ENCODE results near the gene OLIG1. TPM values are rescaled to one million over a fixed set of nuclear protein-coding genes. Genes with fewer than 3 reads are reported as not detected.

Gene OLIG1
- total RNA-seq = not detected in 2 replicates
- not detected for polyA plus RNA-seq (2012)

DNA sequence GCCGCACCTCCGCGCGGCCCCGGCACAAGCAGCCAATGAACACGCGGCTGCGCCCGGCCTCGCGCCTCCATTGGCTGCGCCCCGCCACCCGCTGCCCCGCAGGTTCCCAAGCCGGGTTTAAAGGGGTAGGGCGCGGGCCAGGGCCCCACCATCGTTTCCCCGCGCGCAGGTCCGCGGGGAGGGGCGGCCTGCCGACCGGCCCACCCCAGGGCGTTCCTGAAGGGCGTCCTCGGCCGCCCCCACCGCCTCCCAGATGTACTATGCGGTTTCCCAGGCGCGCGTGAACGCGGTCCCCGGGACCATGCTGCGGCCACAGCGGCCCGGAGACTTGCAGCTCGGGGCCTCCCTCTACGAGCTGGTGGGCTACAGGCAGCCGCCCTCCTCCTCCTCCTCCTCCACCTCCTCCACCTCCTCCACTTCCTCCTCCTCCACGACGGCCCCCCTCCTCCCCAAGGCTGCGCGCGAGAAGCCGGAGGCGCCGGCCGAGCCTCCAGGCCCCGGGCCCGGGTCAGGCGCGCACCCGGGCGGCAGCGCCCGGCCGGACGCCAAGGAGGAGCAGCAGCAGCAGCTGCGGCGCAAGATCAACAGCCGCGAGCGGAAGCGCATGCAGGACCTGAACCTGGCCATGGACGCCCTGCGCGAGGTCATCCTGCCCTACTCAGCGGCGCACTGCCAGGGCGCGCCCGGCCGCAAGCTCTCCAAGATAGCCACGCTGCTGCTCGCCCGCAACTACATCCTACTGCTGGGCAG is at the start of gene OLIG1:
TSS of gene OLIG1 (plus strand) at position 148 of the 750 bp plus-strand sequence. CDS start at position 254, 106 bp downstream.
- peak; percentile 57 for DNase-seq (ENCODE audit: low read depth)

DNA sequence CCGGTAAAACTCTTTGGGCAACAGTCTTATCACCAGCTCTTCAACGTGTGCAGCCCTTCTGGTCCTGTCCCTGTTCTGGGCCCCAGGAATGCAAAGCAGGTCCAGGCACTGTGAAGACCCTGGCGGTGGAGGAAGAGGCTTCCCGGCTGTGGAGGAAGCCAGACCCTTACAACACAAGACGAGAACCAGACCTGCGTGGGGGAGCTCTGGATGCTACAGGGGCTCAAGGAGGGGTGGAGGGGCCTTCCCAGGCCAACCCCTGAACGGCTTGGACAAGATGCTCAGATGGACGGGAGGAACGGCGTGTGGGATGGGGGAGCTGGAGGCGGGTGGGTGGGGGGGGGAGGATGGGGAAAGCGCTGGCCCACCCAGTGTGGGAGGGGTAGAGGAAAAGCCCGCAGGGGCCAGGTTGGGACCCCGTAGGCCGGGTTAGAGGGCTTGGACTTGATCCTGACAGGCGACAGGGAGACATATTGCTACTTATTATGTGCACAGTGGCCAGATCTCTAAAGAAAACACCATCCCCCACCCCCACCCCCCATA is 49.3 kb upstream of the OLIG1 start:
- no peak for DNase-seq (ENCODE audit: low read depth)

- DNase-seq (ENCODE audit: low read depth) = no peak
These were observed 48.8 kb upstream of the OLIG1 start for GRCh38 chr21:33021150-33021549.

DNA sequence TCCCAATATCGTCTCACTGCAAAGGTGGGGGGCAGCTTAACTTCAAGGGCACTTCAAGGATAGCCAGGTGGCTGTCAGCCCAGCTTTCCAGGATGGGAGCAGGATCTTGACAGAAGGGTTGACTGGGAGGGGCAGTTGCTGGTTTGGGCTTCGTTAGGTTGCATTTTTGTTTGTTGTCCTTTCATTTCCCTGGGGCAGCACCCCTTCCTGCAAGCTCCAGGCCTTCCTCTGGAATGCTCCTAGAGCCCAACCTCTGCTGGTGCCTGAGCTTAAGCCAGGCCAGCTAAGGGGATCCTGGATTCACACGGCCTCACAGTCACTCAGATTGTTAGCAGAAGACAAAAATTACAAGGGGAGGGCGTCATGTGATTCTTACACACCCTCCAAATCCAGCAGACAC is 48.3 kb upstream of the OLIG1 start:
- DNase-seq (ENCODE audit: low read depth) = no peak

- DNase-seq (ENCODE audit: low read depth) = no peak
These were observed 47.5 kb upstream of the OLIG1 start for GRCh38 chr21:33022489-33022827.

DNA sequence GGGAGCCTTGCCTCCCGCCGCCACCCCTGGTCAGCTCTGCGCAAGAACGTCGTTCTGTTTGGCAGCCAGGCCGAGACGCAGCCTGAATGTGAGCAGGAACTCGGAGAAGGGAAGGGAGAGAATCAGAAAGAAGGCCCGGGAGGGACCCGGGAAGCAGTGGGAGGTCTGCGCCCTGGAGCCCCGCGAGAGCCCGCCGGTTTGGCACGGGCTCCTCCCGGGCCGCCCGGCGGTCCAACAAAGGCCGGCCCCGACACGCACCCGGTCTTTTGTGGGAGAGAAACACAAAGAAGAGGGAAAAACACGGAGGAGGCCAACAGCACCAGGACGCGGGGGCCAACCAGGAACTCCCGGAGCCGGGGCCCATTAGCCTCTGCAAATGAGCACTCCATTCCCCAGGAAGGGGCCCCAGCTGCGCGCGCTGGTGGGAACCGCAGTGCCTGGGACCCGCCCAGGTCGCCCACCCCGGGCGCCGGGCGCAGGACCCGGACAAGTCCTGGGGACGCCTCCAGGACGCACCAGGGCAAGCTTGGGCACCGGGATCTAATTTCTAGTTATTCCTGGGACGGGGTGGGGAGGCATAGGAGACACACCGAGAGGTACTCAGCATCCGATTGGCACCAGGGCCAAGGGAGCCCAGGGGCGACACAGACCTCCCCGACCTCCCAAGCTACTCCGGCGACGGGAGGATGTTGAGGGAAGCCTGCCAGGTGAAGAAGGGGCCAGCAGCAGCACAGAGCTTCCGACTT is 46.9 kb upstream of the OLIG1 start:
- no peak for DNase-seq (ENCODE audit: low read depth)

DNA sequence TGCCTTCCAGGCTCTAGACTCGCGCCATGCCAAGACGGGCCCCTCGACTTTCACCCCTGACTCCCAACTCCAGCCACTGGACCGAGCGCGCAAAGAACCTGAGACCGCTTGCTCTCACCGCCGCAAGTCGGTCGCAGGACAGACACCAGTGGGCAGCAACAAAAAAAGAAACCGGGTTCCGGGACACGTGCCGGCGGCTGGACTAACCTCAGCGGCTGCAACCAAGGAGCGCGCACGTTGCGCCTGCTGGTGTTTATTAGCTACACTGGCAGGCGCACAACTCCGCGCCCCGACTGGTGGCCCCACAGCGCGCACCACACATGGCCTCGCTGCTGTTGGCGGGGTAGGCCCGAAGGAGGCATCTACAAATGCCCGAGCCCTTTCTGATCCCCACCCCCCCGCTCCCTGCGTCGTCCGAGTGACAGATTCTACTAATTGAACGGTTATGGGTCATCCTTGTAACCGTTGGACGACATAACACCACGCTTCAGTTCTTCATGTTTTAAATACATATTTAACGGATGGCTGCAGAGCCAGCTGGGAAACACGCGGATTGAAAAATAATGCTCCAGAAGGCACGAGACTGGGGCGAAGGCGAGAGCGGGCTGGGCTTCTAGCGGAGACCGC is 46.3 kb upstream of the OLIG1 start:
- DNase-seq (ENCODE audit: low read depth) = peak; percentile 22

- no peak for DNase-seq (ENCODE audit: low read depth)
These were observed 45.5 kb upstream of the OLIG1 start for GRCh38 chr21:33024201-33025103.

DNA sequence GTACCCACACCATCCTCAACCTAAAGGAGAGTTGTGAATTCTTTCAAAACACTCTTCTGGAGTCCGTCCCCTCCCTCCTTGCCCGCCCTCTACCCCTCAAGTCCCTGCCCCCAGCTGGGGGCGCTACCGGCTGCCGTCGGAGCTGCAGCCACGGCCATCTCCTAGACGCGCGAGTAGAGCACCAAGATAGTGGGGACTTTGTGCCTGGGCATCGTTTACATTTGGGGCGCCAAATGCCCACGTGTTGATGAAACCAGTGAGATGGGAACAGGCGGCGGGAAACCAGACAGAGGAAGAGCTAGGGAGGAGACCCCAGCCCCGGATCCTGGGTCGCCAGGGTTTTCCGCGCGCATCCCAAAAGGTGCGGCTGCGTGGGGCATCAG is 44.8 kb upstream of the OLIG1 start:
- DNase-seq (ENCODE audit: low read depth) = no peak

GRCh38 chr21:33025489-33026442 is 44.2 kb upstream of the OLIG1 start, which contains the start of gene OLIG2:
Gene OLIG2, plus strand, starts transcription at chr21:33025935. Its CDS starts 928 bp downstream, at chr21:33026863.
- no peak for DNase-seq (ENCODE audit: low read depth)

- DNase-seq (ENCODE audit: low read depth) = no peak
These were observed 43.5 kb upstream of the OLIG1 start for GRCh38 chr21:33026443-33026858.

DNA sequence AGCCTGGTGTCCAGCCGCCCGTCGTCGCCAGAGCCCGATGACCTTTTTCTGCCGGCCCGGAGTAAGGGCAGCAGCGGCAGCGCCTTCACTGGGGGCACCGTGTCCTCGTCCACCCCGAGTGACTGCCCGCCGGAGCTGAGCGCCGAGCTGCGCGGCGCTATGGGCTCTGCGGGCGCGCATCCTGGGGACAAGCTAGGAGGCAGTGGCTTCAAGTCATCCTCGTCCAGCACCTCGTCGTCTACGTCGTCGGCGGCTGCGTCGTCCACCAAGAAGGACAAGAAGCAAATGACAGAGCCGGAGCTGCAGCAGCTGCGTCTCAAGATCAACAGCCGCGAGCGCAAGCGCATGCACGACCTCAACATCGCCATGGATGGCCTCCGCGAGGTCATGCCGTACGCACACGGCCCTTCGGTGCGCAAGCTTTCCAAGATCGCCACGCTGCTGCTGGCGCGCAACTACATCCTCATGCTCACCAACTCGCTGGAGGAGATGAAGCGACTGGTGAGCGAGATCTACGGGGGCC is 43.0 kb upstream of the OLIG1 start:
- no peak for DNase-seq (ENCODE audit: low read depth)

DNA sequence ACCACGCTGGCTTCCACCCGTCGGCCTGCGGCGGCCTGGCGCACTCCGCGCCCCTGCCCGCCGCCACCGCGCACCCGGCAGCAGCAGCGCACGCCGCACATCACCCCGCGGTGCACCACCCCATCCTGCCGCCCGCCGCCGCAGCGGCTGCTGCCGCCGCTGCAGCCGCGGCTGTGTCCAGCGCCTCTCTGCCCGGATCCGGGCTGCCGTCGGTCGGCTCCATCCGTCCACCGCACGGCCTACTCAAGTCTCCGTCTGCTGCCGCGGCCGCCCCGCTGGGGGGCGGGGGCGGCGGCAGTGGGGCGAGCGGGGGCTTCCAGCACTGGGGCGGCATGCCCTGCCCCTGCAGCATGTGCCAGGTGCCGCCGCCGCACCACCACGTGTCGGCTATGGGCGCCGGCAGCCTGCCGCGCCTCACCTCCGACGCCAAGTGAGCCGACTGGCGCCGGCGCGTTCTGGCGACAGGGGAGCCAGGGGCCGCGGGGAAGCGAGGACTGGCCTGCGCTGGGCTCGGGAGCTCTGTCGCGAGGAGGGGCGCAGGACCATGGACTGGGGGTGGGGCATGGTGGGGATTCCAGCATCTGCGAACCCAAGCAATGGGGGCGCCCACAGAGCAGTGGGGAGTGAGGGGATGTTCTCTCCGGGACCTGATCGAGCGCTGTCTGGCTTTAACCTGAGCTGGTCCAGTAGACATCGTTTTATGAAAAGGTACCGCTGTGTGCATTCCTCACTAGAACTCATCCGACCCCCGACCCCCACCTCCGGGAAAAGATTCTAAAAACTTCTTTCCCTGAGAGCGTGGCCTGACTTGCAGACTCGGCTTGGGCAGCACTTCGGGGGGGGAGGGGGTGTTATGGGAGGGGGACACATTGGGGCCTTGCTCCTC is 42.3 kb upstream of the OLIG1 start:
- DNase-seq (ENCODE audit: low read depth) = no peak

- DNase-seq (ENCODE audit: low read depth) = no peak
These were observed 41.7 kb upstream of the OLIG1 start for GRCh38 chr21:33028287-33028670.

- no peak for DNase-seq (ENCODE audit: low read depth)
These were observed 41.1 kb upstream of the OLIG1 start for GRCh38 chr21:33028773-33029384.

GRCh38 chr21:33029385-33029921 is 40.5 kb upstream of the OLIG1 start:
- DNase-seq (ENCODE audit: low read depth) = no peak

- no peak for DNase-seq (ENCODE audit: low read depth)
These were observed 39.9 kb upstream of the OLIG1 start for GRCh38 chr21:33029975-33030461.

DNA sequence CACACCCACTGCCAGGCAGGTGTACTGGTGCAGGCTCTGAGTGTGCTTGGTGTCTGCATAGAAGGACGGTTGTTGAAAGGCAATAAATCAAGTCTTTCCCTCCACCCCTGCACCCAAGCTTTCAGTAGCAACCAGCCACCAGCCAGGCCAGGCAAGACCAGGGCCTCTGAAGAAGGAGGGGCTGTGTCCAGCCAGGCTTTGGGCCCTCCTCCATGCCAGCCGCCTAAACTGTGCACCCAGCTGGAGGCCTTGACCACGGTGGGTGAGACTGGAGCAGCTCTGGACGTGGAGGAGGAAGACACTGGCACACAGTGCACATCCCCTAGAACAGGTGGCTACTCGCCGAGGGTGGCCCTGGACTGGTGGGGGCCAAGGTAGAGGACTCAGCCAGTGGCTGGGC is 39.3 kb upstream of the OLIG1 start:
- DNase-seq (ENCODE audit: low read depth) = no peak
